Right atrium auricular region (tissue), 2 donors: ENCODE data around the gene FAM120A. TPM values are rescaled to one million over a fixed set of nuclear protein-coding genes. Genes with fewer than 3 reads are reported as not detected.

ENCODE experiments used
- DNase-seq: peaks from one replicate; pipeline ENCODE4 v3.0.0-alpha.2; 2019; ENCODE audit warnings: low spot score
- H3K27ac ChIP-seq, 2 donors: fragments of 200-600 bp; sonication (generic); 1 replicate in 1 of 2; 2 replicates in 1 of 2; pipeline ENCODE4 v1.5.1; 2016 to 2019
- H3K27me3 ChIP-seq, 2 donors: fragments of 200-600 bp; sonication (generic); one replicate each; pipeline versions ENCODE4 v1.5.1 to v1.6.0; 2017 to 2019
- H3K36me3 ChIP-seq: fragments of 200-600 bp; sonication (generic); one replicate; pipeline ENCODE4 v1.5.1; 2016
- H3K4me1 ChIP-seq, 2 donors: fragments of 200-600 bp; sonication (generic); one replicate each; pipeline versions ENCODE4 v1.5.1 to v1.6.0; 2017 to 2019
- H3K4me3 ChIP-seq, 2 donors: fragments of 200-600 bp; sonication (generic); 1 replicate in 1 of 2; 2 replicates in 1 of 2; pipeline ENCODE4 v1.5.1; 2017 to 2019; ENCODE audit warnings: mild to moderate bottlenecking in 1 of 2, moderate library complexity in 1 of 2
- H3K9me3 ChIP-seq, 2 donors: fragments of 200-600 bp; sonication (generic); one replicate each; pipeline ENCODE4 v1.5.1; 2019
- CTCF ChIP-seq, 2 donors: fragments of 200-600 bp; sonication (generic); IDR thresholded peaks; one replicate each; pipeline ENCODE4 v1.5.1; 2019; ENCODE audit warnings: antibody characterized with exemption in 2 of 2
- total RNA-seq, 2 donors: library from RNA; depleted of rRNA; stranded (reverse); fragments of >200 nt; gene quantifications; one replicate each; pipeline ENCODE4 v1.1.0, GENCODE V29; 2016

Gene FAM120A
- total RNA-seq, 2 donors from 2014 or later = 79.1 to 88.7 TPM

- no peaks in the 10 kb centered on the region for H3K36me3 ChIP-seq
- TF ChIP-seq CTCF (IDR thresholded peaks at IDR 0.05) = no peak
- no peaks in the 10 kb centered on the region for H3K27me3 ChIP-seq
- H3K9me3 ChIP-seq = no peaks in the 10 kb centered on the region
- DNase-seq = peak; percentile 58
- peak overlapping the region; percentile 79 to 84 for H3K4me3 ChIP-seq
- H3K27ac ChIP-seq = peak overlapping the region; percentile 89
- peaks cover 0 to 62% of the 10 kb centered on the region in 2 donors for H3K4me1 ChIP-seq
Measured at GRCh38 chr9:93577078-93577974, 125.8 kb downstream of the FAM120A start.

GRCh38 chr9:93577975-93578682, 126.6 kb downstream of the FAM120A start:
- no peak for TF ChIP-seq CTCF (IDR thresholded peaks at IDR 0.05)
- Histone ChIP-seq H3K27ac (peak overlapping the region; percentile 89), H3K27me3 (no peaks in the 10 kb centered on the region), H3K4me1 (peaks cover 0 to 67% of the 10 kb centered on the region in 2 donors), H3K4me3 (peak overlapping the region; percentile 79 to 84), H3K36me3 (no peaks in the 10 kb centered on the region), H3K9me3 (no peaks in the 10 kb centered on the region)
- peak; percentile 62 for DNase-seq

- no peak for TF ChIP-seq CTCF (IDR thresholded peaks at IDR 0.05)
- H3K9me3 ChIP-seq = no peaks in the 10 kb centered on the region
- no peak overlapping the region for H3K4me3 ChIP-seq
- H3K27ac ChIP-seq = peak overlapping the region; percentile 89
- H3K36me3 ChIP-seq = no peaks in the 10 kb centered on the region
- peaks cover 0 to 67% of the 10 kb centered on the region in 2 donors for H3K4me1 ChIP-seq
- DNase-seq = peak; percentile 34
- H3K27me3 ChIP-seq = no peaks in the 10 kb centered on the region
Measured at GRCh38 chr9:93578844-93579243, 127.4 kb downstream of the FAM120A start.

- DNase-seq = peak; percentile 56
- no peaks in the 10 kb centered on the region for H3K27me3 ChIP-seq
- no peaks in the 10 kb centered on the region for H3K9me3 ChIP-seq
- no peak for TF ChIP-seq CTCF (IDR thresholded peaks at IDR 0.05)
- H3K36me3 ChIP-seq = no peaks in the 10 kb centered on the region
- H3K27ac ChIP-seq = peak overlapping the region; percentile 89
- H3K4me1 ChIP-seq = peaks cover 0 to 63% of the 10 kb centered on the region in 2 donors
- no peak overlapping the region for H3K4me3 ChIP-seq
Measured at GRCh38 chr9:93579711-93580516, 128.4 kb downstream of the FAM120A start.

DNA sequence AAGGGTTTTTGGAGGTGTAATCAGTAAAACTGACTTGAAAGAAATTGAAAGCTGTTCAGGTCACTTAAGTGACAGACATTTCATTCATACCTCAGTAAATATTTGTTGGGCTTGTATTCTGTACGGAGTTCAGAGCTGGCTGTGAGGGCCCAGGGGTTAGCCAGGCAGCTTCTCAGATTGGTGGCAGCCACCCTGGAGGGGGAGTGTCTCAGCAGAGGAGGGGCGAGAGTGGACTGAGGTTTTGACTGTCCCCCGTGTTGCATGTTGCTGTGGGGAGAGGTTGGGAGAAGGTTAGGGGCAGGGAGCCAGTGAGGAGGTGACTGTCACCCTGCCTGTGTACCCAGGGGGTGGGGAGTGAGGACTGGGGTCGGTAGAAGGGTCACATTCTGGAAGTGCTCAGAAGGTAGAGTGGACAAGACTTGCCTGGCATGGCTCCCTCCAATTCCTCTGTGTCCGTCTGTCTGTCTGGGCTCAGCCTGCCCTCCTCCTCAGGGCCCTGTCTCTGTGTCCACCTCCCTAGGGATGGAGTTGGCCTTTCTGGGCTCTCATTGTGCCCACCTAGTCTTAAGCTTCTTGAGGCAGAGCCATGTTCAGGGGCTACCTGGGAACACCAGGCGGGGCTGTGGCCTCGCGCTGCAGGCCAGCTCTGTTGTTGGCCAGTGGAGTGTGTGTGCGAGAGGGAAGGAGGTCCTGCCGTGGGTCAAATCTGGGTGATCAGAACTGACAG, 129.3 kb downstream of the FAM120A start:
- H3K9me3 ChIP-seq = no peaks in the 10 kb centered on the region
- H3K4me1 ChIP-seq = peaks cover 0 to 59% of the 10 kb centered on the region in 2 donors
- TF ChIP-seq CTCF (IDR thresholded peaks at IDR 0.05) = no peak
- no peaks in the 10 kb centered on the region for H3K27me3 ChIP-seq
- peak; percentile 59 for DNase-seq
- peak overlapping the region; percentile 89 for H3K27ac ChIP-seq
- H3K4me3 ChIP-seq = no peak overlapping the region
- no peaks in the 10 kb centered on the region for H3K36me3 ChIP-seq
